Skeletal muscle satellite cell (primary cell): Measurements from ENCODE around the gene MRPL48.
"Not testable (repeated sequence)": the region's sequence is repeated elsewhere in the genome, so short reads cannot be mapped to it uniquely, and the experiment has no call there.

ENCODE experiments used
- H3K27me3 ChIP-seq: 2 replicates; pipeline ENCODE4 v1.7.0; 2013; ENCODE audit warnings: low read length; ENCODE audit not compliant: control insufficient read depth, insufficient read depth
- H3K36me3 ChIP-seq: 2 replicates; pipeline ENCODE4 v1.7.0; 2013; ENCODE audit warnings: mild to moderate bottlenecking, control low read depth, low read length; ENCODE audit not compliant: insufficient read depth
- H3K4me1 ChIP-seq: 2 replicates; pipeline ENCODE4 v1.7.0; 2013; ENCODE audit warnings: low read length; ENCODE audit not compliant: control insufficient read depth, insufficient read depth
- H3K4me2 ChIP-seq: 2 replicates; pipeline ENCODE4 v1.7.0; 2013; ENCODE audit warnings: mild to moderate bottlenecking, low read length
- H3K4me3 ChIP-seq: 2 replicates; pipeline ENCODE4 v1.7.0; 2013; ENCODE audit warnings: low read length
- H3K9ac ChIP-seq: 2 replicates; pipeline ENCODE4 v1.7.0; 2013; ENCODE audit warnings: mild to moderate bottlenecking, low read depth, low read length, moderate library complexity
- H3K9me3 ChIP-seq: replicated peaks from 2 replicates; pipeline ENCODE4 v1.7.0; 2013; ENCODE audit warnings: mild to moderate bottlenecking, control low read depth, low read length

MRPL48 gene

GRCh38 chr11:73875380-73875779, 87.7 kb downstream of the MRPL48 start:
- H3K9me3 ChIP-seq = no peaks in the 10 kb centered on the region
- H3K4me1 ChIP-seq = peaks cover 25% of the 10 kb centered on the region
- H3K27me3 ChIP-seq = no peaks in the 10 kb centered on the region
- peak overlapping the region; percentile 87 for H3K4me3 ChIP-seq
- H3K36me3 ChIP-seq = peaks cover 26% of the 10 kb centered on the region
- H3K4me2 ChIP-seq = peak overlapping the region; percentile 80
- peak overlapping the region; percentile 90 for H3K9ac ChIP-seq

GRCh38 chr11:73875840-73876239, 88.2 kb downstream of the MRPL48 start:
- Histone ChIP-seq H3K4me3 (peak overlapping the region; percentile 87), H3K27me3 (no peaks in the 10 kb centered on the region), H3K4me1 (peaks cover 25% of the 10 kb centered on the region), H3K4me2 (peak overlapping the region; percentile 80), H3K9me3 (no peaks in the 10 kb centered on the region), H3K9ac (peak overlapping the region; percentile 90), H3K36me3 (peaks cover 25% of the 10 kb centered on the region)

- peaks cover 25% of the 10 kb centered on the region for H3K4me1 ChIP-seq
- H3K9me3 ChIP-seq = no peaks in the 10 kb centered on the region
- H3K4me3 ChIP-seq = peak within 1 kb of the TSS; percentile 87
Measured at GRCh38 chr11:73876424-73877310, 89.0 kb downstream of the MRPL48 start, which contains the start of the genes COA4 and PAAF1. Gene COA4 (minus strand): TSS chr11:73876846. CDS start chr11:73873378, 3,468 bp downstream. Gene PAAF1 (plus strand): TSS chr11:73876999. CDS start chr11:73877022, 23 bp downstream.

GRCh38 chr11:73878771-73879170, 91.1 kb downstream of the MRPL48 start:
- Histone ChIP-seq H3K4me2 (no peak overlapping the region), H3K4me3 (no peak overlapping the region), H3K4me1 (peaks cover 16% of the 10 kb centered on the region), H3K9ac (no peak overlapping the region), H3K9me3 (no peaks in the 10 kb centered on the region), H3K27me3 (no peaks in the 10 kb centered on the region), H3K36me3 (peaks cover 10% of the 10 kb centered on the region)

More at GRCh38 chr11:73876424-73877310, 89.0 kb downstream of the MRPL48 start, which contains the start of the genes COA4 and PAAF1:
- H3K4me2 ChIP-seq = peak within 1 kb of the TSS; percentile 80
- peaks cover 21% of the 10 kb centered on the region for H3K36me3 ChIP-seq
- peak within 1 kb of the TSS; percentile 90 for H3K9ac ChIP-seq
- H3K27me3 ChIP-seq = no peaks in the 10 kb centered on the region

GRCh38 chr11:73880449-73880848, 92.8 kb downstream of the MRPL48 start:
- not testable (repeated sequence) for H3K4me1 ChIP-seq, H3K27me3 ChIP-seq, H3K36me3 ChIP-seq, H3K4me3 ChIP-seq, H3K9me3 ChIP-seq, H3K4me2 ChIP-seq, H3K9ac ChIP-seq

GRCh38 chr11:73883856-73884255, 96.2 kb downstream of the MRPL48 start:
- H3K4me2 ChIP-seq = no peak overlapping the region
- no peak overlapping the region for H3K9ac ChIP-seq
- peaks cover 8% of the 10 kb centered on the region for H3K36me3 ChIP-seq
- no peaks in the 10 kb centered on the region for H3K9me3 ChIP-seq
- H3K4me3 ChIP-seq = no peak overlapping the region
- H3K4me1 ChIP-seq = no peaks in the 10 kb centered on the region
- no peaks in the 10 kb centered on the region for H3K27me3 ChIP-seq

GRCh38 chr11:73888244-73888643, 100.6 kb downstream of the MRPL48 start:
- Histone ChIP-seq H3K4me3 (no peak overlapping the region), H3K9me3 (no peaks in the 10 kb centered on the region), H3K27me3 (no peaks in the 10 kb centered on the region), H3K4me1 (peaks cover 3% of the 10 kb centered on the region), H3K36me3 (peaks cover 18% of the 10 kb centered on the region), H3K4me2 (no peak overlapping the region), H3K9ac (no peak overlapping the region)

GRCh38 chr11:73889019-73889418, 101.3 kb downstream of the MRPL48 start:
- Histone ChIP-seq H3K9ac (no peak overlapping the region), H3K36me3 (peaks cover 14% of the 10 kb centered on the region), H3K4me3 (no peak overlapping the region)

GRCh38 chr11:73889536-73889935, 101.9 kb downstream of the MRPL48 start:
- Histone ChIP-seq H3K4me2 (no peak overlapping the region), H3K27me3 (no peaks in the 10 kb centered on the region), H3K36me3 (peaks cover 13% of the 10 kb centered on the region), H3K4me3 (no peak overlapping the region), H3K9me3 (no peaks in the 10 kb centered on the region), H3K9ac (no peak overlapping the region), H3K4me1 (peaks cover 6% of the 10 kb centered on the region)

More at GRCh38 chr11:73889019-73889418, 101.3 kb downstream of the MRPL48 start:
- Histone ChIP-seq H3K9me3 (no peaks in the 10 kb centered on the region), H3K4me1 (peaks cover 3% of the 10 kb centered on the region), H3K27me3 (no peaks in the 10 kb centered on the region), H3K4me2 (no peak overlapping the region)

- Histone ChIP-seq H3K36me3 (peaks cover 13% of the 10 kb centered on the region), H3K9me3 (no peaks in the 10 kb centered on the region), H3K9ac (no peak overlapping the region), H3K4me2 (no peak overlapping the region), H3K27me3 (no peaks in the 10 kb centered on the region), H3K4me1 (peaks cover 20% of the 10 kb centered on the region), H3K4me3 (no peak overlapping the region)
Measured at GRCh38 chr11:73893041-73893440, 105.4 kb downstream of the MRPL48 start.

GRCh38 chr11:73894725-73895335, 107.2 kb downstream of the MRPL48 start:
- H3K4me2 ChIP-seq = peak overlapping the region; percentile 38
- H3K4me1 ChIP-seq = peaks cover 16% of the 10 kb centered on the region
- H3K9me3 ChIP-seq = no peaks in the 10 kb centered on the region
- H3K27me3 ChIP-seq = no peaks in the 10 kb centered on the region
- peaks cover 10% of the 10 kb centered on the region for H3K36me3 ChIP-seq
- no peak overlapping the region for H3K4me3 ChIP-seq
- H3K9ac ChIP-seq = no peak overlapping the region
